GM15510 (cell line): ENCODE measurements around the gene ZC3HAV1.

Experiments used
- POLR2A ChIP-seq: IDR thresholded peaks from 3 replicates; pipeline ENCODE4 v1.6.1; 2011; ENCODE audit warnings: borderline replicate concordance; ENCODE audit not compliant: insufficient read length; ENCODE audit errors: extremely low read depth

The ZC3HAV1 gene

GRCh38 chr7:139046143-139046542, 63.4 kb downstream of the ZC3HAV1 start:
- no peak for TF ChIP-seq POLR2A

GRCh38 chr7:139044813-139045794, 64.4 kb downstream of the ZC3HAV1 start:
- no peak for TF ChIP-seq POLR2A

- no peak for TF ChIP-seq POLR2A
These were observed 65.4 kb downstream of the ZC3HAV1 start for GRCh38 chr7:139043823-139044812.

- no peak for TF ChIP-seq POLR2A
These were observed 68.0 kb downstream of the ZC3HAV1 start for GRCh38 chr7:139041378-139042085.

- no peak for TF ChIP-seq POLR2A
These were observed 70.8 kb downstream of the ZC3HAV1 start for GRCh38 chr7:139038691-139039090.

- no peak for TF ChIP-seq POLR2A
These were observed 72.6 kb downstream of the ZC3HAV1 start for GRCh38 chr7:139036901-139037300.

- peak; percentile 77 for TF ChIP-seq POLR2A
These were observed 73.8 kb downstream of the ZC3HAV1 start, which contains the start of gene ZC3HAV1L for GRCh38 chr7:139035586-139036353. Gene ZC3HAV1L (minus strand): TSS chr7:139036042. CDS start chr7:139036017, 25 bp downstream.

GRCh38 chr7:139034855-139035585, 74.5 kb downstream of the ZC3HAV1 start:
- no peak for TF ChIP-seq POLR2A

GRCh38 chr7:139034336-139034735, 75.2 kb downstream of the ZC3HAV1 start:
- TF ChIP-seq POLR2A, result no peak

- TF ChIP-seq POLR2A, result no peak
These were observed 76.0 kb downstream of the ZC3HAV1 start for GRCh38 chr7:139033346-139034114.

GRCh38 chr7:139032473-139032872, 77.0 kb downstream of the ZC3HAV1 start:
- TF ChIP-seq POLR2A, result no peak

GRCh38 chr7:139029353-139029752, 80.2 kb downstream of the ZC3HAV1 start:
- no peak for TF ChIP-seq POLR2A
